H9 (cell line): ENCODE measurements around the gene IFT25. TPM values are rescaled to one million over a fixed set of nuclear protein-coding genes. Genes with fewer than 3 reads are reported as not detected.

ENCODE experiments used
- DNase-seq: peaks from one replicate; pipeline ENCODE4 v3.0.0-alpha.2; 2017
- H2AFZ ChIP-seq: one replicate; pipeline ENCODE4 v1.6.1; 2013; ENCODE audit warnings: mild to moderate bottlenecking, low read length, control low read depth, moderate library complexity
- H2AK5ac ChIP-seq: 2 replicates; pipeline ENCODE4 v1.6.1; 2013; ENCODE audit warnings: low read length, control low read depth, mixed read lengths; ENCODE audit not compliant: insufficient read length
- H2BK120ac ChIP-seq: one replicate; pipeline ENCODE4 v1.6.1; 2013; ENCODE audit warnings: low read depth, mild to moderate bottlenecking, low read length, control low read depth, inconsistent platforms; ENCODE audit not compliant: poor library complexity, severe bottlenecking
- H2BK12ac ChIP-seq: 2 replicates; pipeline ENCODE4 v1.6.1; 2013; ENCODE audit warnings: low read length, control low read depth, mixed read lengths, low read depth; ENCODE audit not compliant: insufficient read length
- H2BK15ac ChIP-seq: 2 replicates; pipeline ENCODE4 v1.6.1; 2013; ENCODE audit warnings: low read depth, low read length, control low read depth
- H2BK20ac ChIP-seq: one replicate; pipeline ENCODE4 v1.6.1; 2013; ENCODE audit warnings: low read depth, mild to moderate bottlenecking, low read length, control low read depth, inconsistent platforms; ENCODE audit not compliant: poor library complexity, severe bottlenecking
- H2BK5ac ChIP-seq: 2 replicates; pipeline ENCODE4 v1.6.1; 2013; ENCODE audit warnings: low read length, control low read depth, mixed read lengths; ENCODE audit not compliant: insufficient read length
- H3K14ac ChIP-seq: 2 replicates; pipeline ENCODE4 v1.6.1; 2013; ENCODE audit warnings: low read length, control low read depth; ENCODE audit not compliant: insufficient read depth
- H3K18ac ChIP-seq: 2 replicates; pipeline ENCODE4 v1.6.1; 2013; ENCODE audit warnings: low read depth, mild to moderate bottlenecking, mixed read lengths, low read length, control low read depth; ENCODE audit not compliant: insufficient read length
- H3K23ac ChIP-seq: 2 replicates; pipeline ENCODE4 v1.6.1; 2013; ENCODE audit warnings: low read length, control low read depth, mixed read lengths, low read depth; ENCODE audit not compliant: insufficient read length
- H3K23me2 ChIP-seq: 2 replicates; pipeline ENCODE4 v1.6.1; 2013; ENCODE audit warnings: low read depth, mild to moderate bottlenecking, mixed read lengths, low read length, control low read depth; ENCODE audit not compliant: insufficient read length, poor library complexity, severe bottlenecking
- H3K27ac ChIP-seq: 2 replicates; pipeline ENCODE4 v1.5.1; 2013; ENCODE audit warnings: low read length, control low read depth, mixed read lengths, low read depth; ENCODE audit not compliant: insufficient read length
- H3K27me3 ChIP-seq: 2 replicates; pipeline ENCODE4 v1.6.1; 2013; ENCODE audit warnings: low read length, control low read depth, inconsistent platforms; ENCODE audit not compliant: insufficient read depth
- H3K4ac ChIP-seq: 2 replicates; pipeline ENCODE4 v1.6.1; 2013; ENCODE audit warnings: low read depth, mild to moderate bottlenecking, control low read depth, inconsistent platforms, low read length, moderate library complexity
- H3K4me1 ChIP-seq: 2 replicates; pipeline ENCODE4 v1.6.1; 2013; ENCODE audit warnings: low read length, control low read depth, inconsistent platforms; ENCODE audit not compliant: insufficient read depth
- H3K4me2 ChIP-seq: 2 replicates; pipeline ENCODE4 v1.6.1; 2013; ENCODE audit warnings: low read length, control low read depth, mixed read lengths; ENCODE audit not compliant: insufficient read length, insufficient read depth
- H3K56ac ChIP-seq: 2 replicates; pipeline ENCODE4 v1.6.1; 2013; ENCODE audit warnings: low read depth, mild to moderate bottlenecking, mixed read lengths, low read length, control low read depth; ENCODE audit not compliant: insufficient read length
- H3K79me1 ChIP-seq: 2 replicates; pipeline ENCODE4 v1.6.1; 2013; ENCODE audit warnings: low read depth, mild to moderate bottlenecking, moderate library complexity, low read length, control low read depth, inconsistent platforms; ENCODE audit not compliant: insufficient read depth, poor library complexity, severe bottlenecking
- H3K79me2 ChIP-seq: 2 replicates; pipeline ENCODE4 v1.6.1; 2013; ENCODE audit warnings: low read length, control low read depth, inconsistent platforms; ENCODE audit not compliant: insufficient read depth
- H3K9ac ChIP-seq: 2 replicates; pipeline ENCODE4 v1.6.1; 2013; ENCODE audit warnings: low read length, control low read depth, mixed read lengths; ENCODE audit not compliant: insufficient read length; ENCODE audit errors: extremely low read depth
- H3K9me3 ChIP-seq: one replicate; pipeline ENCODE4 v1.6.1; 2013; ENCODE audit warnings: low read depth, low read length, inconsistent platforms; ENCODE audit not compliant: control insufficient read depth
- H3T11ph ChIP-seq: one replicate; pipeline ENCODE4 v1.6.1; 2013; ENCODE audit warnings: mild to moderate bottlenecking, low read length, control low read depth, inconsistent platforms
- H4K20me1 ChIP-seq: one replicate; pipeline ENCODE4 v1.6.1; 2013; ENCODE audit not compliant: control insufficient read depth, insufficient read length, insufficient read depth
- H4K5ac ChIP-seq: 2 replicates; pipeline ENCODE4 v1.6.1; 2013; ENCODE audit warnings: low read depth, mild to moderate bottlenecking, mixed read lengths, low read length, control low read depth; ENCODE audit not compliant: insufficient read length
- H4K8ac ChIP-seq: replicated peaks from 2 replicates; pipeline ENCODE4 v1.6.1; 2013; ENCODE audit warnings: low read length, control low read depth, mixed read lengths, low read depth; ENCODE audit not compliant: insufficient read length
- H4K91ac ChIP-seq: 2 replicates; pipeline ENCODE4 v1.6.1; 2013; ENCODE audit warnings: low read depth, mild to moderate bottlenecking, moderate library complexity, mixed read lengths, low read length, control low read depth; ENCODE audit not compliant: insufficient read length
- H3K27ac Mint-ChIP-seq, 3 experiments: 2 replicates in 2 of 3; 3 replicates in 1 of 3; pipeline ENCODE4 v1.8.0; 2020 to 2021; ENCODE audit warnings: mixed read lengths in 3 of 3, mild to moderate bottlenecking in 1 of 3, moderate library complexity in 1 of 3
- H3K27me3 Mint-ChIP-seq: 2 replicates; pipeline ENCODE4 v1.8.0; 2021; ENCODE audit warnings: low read depth, mild to moderate bottlenecking, moderate library complexity, mixed read lengths
- H3K36me3 Mint-ChIP-seq, 3 experiments: 2 replicates in 2 of 3; 3 replicates in 1 of 3; pipeline ENCODE4 v1.8.0; 2020 to 2021; ENCODE audit warnings: low read depth in 3 of 3, mixed read lengths in 3 of 3; ENCODE audit not compliant: insufficient read depth in 1 of 3
- H3K4me1 Mint-ChIP-seq, 2 experiments: 2 replicates each; pipeline ENCODE4 v1.8.0; 2020; ENCODE audit warnings: mixed read lengths in 2 of 2
- H3K4me3 Mint-ChIP-seq, 2 experiments: 2 replicates in 1 of 2; 3 replicates in 1 of 2; pipeline ENCODE4 v1.8.0; 2020 to 2021; ENCODE audit warnings: mild to moderate bottlenecking in 2 of 2, mixed read lengths in 2 of 2, moderate library complexity in 1 of 2
- H3K9me3 Mint-ChIP-seq, 2 experiments: 2 replicates in 1 of 2; 3 replicates in 1 of 2; pipeline ENCODE4 v1.8.0; 2020; ENCODE audit warnings: mild to moderate bottlenecking in 2 of 2, mixed read lengths in 2 of 2, moderate library complexity in 1 of 2
- WGBS: extraction: QIAGEN DNeasy Blood & Tissue Kit; methylation state at CpG from one replicate; pipeline ENCODE4 v1.1.7; 2013; ENCODE audit warnings: missing lambda C conversion rate, low lambda C conversion rate, mixed read lengths; ENCODE audit not compliant: insufficient read length; ENCODE audit errors: extremely low coverage; 5-methylcytosine and 5-hydroxymethylcytosine counted together
- total RNA-seq: library from RNA; stranded (reverse); gene quantifications from 2 replicates; pipeline ENCODE4 v1.2.1, GENCODE V29; 2021
- TF ChIP-seq, protein P1 (sequence below): fragments of 200-600 bp; sonication (generic); conservative IDR thresholded peaks from 3 replicates; pipeline ENCODE4 v1.8.0; 2021; ENCODE audit warnings: antibody characterized with exemption, mild to moderate bottlenecking

Gene IFT25
- total RNA-seq, 1 experiment from 2014 or later, result 36.8 TPM

DNA sequence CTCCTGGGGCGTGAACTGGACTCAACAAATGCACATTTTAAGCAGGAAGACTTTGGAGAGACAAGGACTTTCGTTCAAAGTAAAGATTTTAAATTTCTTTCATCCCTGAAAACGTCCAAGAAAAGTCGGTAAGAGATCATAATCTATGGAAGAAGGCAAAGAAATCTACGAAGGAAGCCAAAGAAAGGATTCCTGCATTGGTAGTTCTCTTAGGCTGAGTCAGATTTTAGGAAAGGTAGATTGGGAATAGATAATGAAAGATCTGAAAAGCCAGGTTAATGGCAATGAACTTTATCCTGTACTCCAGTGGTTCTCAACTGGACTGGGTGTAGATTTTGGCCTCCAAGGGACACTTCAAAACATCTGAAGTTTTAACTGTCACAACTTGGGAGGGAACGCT lies 2.4 kb downstream of the IFT25 start:
- no peak overlapping the region for H2BK5ac ChIP-seq
- no peak for DNase-seq
- no CpG with 5 or more reads among the region's 6 CpGs for WGBS
- H3K18ac ChIP-seq, result no peak overlapping the region
- H2BK12ac ChIP-seq, result no peak overlapping the region
- no peaks in the 10 kb centered on the region; the same call in 1 of the 2 replicates for H3K79me2 ChIP-seq
- no peak overlapping the region for H2BK15ac ChIP-seq
- H3K36me3 Mint-ChIP-seq, result peaks cover 0 to 7% (median 4%) of the 10 kb centered on the region in 3 experiments; a peak in 4 of 7 replicates
- no peaks in the 10 kb centered on the region; the same call in 1 of the 2 replicates for H3K27me3 Mint-ChIP-seq
- no peaks in the 10 kb centered on the region for H3K4me1 ChIP-seq
- H3K4me3 Mint-ChIP-seq, result 0 out of 5 replicates have a peak overlapping the region, but pooled peaks of 1 of the 2 experiments have one; percentile 3
- H3K4me1 Mint-ChIP-seq, result peaks cover 31 to 37% of the 10 kb centered on the region in 2 experiments
- no peak overlapping the region for H3K4me2 ChIP-seq
- H3K14ac ChIP-seq, result no peak overlapping the region
- no peaks in the 10 kb centered on the region for H3K27me3 ChIP-seq
- no peak overlapping the region for H2AK5ac ChIP-seq
- no peak overlapping the region for H3T11ph ChIP-seq
- H4K5ac ChIP-seq, result no peak overlapping the region
- H4K8ac ChIP-seq, result no peak overlapping the region
- no peaks in the 10 kb centered on the region for H3K9me3 ChIP-seq
- no peaks in the 10 kb centered on the region for H3K79me1 ChIP-seq
- 0 out of 7 replicates have a peak overlapping the region, but pooled peaks of 1 of the 3 experiments have one; percentile 31 for H3K27ac Mint-ChIP-seq
- no peaks in the 10 kb centered on the region for H3K9me3 Mint-ChIP-seq
- no peak overlapping the region for H3K4ac ChIP-seq
- H2BK20ac ChIP-seq, result no peak overlapping the region
- H3K27ac ChIP-seq, result no peak overlapping the region
- H2BK120ac ChIP-seq, result no peak overlapping the region
- no peak overlapping the region for H3K9ac ChIP-seq
- H3K56ac ChIP-seq, result no peak overlapping the region
- no peak overlapping the region for H2AFZ ChIP-seq
- peaks cover 13% of the 10 kb centered on the region for H3K23me2 ChIP-seq
- H4K91ac ChIP-seq, result no peak overlapping the region
- no peak overlapping the region for H3K23ac ChIP-seq
- TF ChIP-seq, protein P1, sequence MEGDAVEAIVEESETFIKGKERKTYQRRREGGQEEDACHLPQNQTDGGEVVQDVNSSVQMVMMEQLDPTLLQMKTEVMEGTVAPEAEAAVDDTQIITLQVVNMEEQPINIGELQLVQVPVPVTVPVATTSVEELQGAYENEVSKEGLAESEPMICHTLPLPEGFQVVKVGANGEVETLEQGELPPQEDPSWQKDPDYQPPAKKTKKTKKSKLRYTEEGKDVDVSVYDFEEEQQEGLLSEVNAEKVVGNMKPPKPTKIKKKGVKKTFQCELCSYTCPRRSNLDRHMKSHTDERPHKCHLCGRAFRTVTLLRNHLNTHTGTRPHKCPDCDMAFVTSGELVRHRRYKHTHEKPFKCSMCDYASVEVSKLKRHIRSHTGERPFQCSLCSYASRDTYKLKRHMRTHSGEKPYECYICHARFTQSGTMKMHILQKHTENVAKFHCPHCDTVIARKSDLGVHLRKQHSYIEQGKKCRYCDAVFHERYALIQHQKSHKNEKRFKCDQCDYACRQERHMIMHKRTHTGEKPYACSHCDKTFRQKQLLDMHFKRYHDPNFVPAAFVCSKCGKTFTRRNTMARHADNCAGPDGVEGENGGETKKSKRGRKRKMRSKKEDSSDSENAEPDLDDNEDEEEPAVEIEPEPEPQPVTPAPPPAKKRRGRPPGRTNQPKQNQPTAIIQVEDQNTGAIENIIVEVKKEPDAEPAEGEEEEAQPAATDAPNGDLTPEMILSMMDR, result no peak
- H4K20me1 ChIP-seq, result no peaks in the 10 kb centered on the region
